Endothelial cell of umbilical vein (primary cell): ENCODE measurements around the gene DEPDC5.

Experiments used
- CTCF ChIP-seq, 2 donors: IDR thresholded peaks; 1 replicate in 1 of 2; 2 replicates in 1 of 2; pipeline ENCODE4 v1.5.1; 2011; ENCODE audit warnings: low read length in 2 of 2, mild to moderate bottlenecking in 2 of 2, moderate library complexity in 2 of 2, control low read depth in 1 of 2, inconsistent platforms in 1 of 2, low read depth in 1 of 2; ENCODE audit not compliant: insufficient read depth in 1 of 2; ENCODE audit errors: extremely low read depth in 1 of 2
- EZH2 ChIP-seq: IDR thresholded peaks from 2 replicates; pipeline ENCODE4 v1.6.1; 2012; ENCODE audit warnings: borderline replicate concordance, low read depth, mild to moderate bottlenecking, moderate library complexity, low read length, inconsistent platforms; ENCODE audit not compliant: severe bottlenecking
- FOS ChIP-seq: IDR thresholded peaks from 2 replicates; pipeline ENCODE4 v1.6.1; 2011; ENCODE audit warnings: mild to moderate bottlenecking, low read length, moderate library complexity, borderline replicate concordance; ENCODE audit not compliant: insufficient read depth
- GATA2 ChIP-seq: IDR thresholded peaks from 2 replicates; pipeline ENCODE4 v1.7.0; 2011; ENCODE audit warnings: low read depth, mild to moderate bottlenecking, moderate library complexity, mixed read lengths, low read length; ENCODE audit not compliant: insufficient read length, insufficient read depth
- JUN ChIP-seq: IDR thresholded peaks from 2 replicates; pipeline ENCODE4 v1.6.1; 2011; ENCODE audit warnings: borderline replicate concordance, low read depth; ENCODE audit not compliant: insufficient read length, insufficient read depth
- POLR2A ChIP-seq: IDR thresholded peaks from 2 replicates; pipeline ENCODE4 v1.6.1; 2012; ENCODE audit warnings: low read depth, mild to moderate bottlenecking, control low read depth, low read length
- POLR2AphosphoS5 ChIP-seq: IDR thresholded peaks from 2 replicates; pipeline ENCODE4 v1.6.1; 2012; ENCODE audit warnings: low read depth, mild to moderate bottlenecking, control low read depth, low read length, moderate library complexity; ENCODE audit not compliant: insufficient read depth
- TF ChIP-seq, protein P1 (sequence below): IDR thresholded peaks from 2 replicates; pipeline ENCODE4 v1.6.1; 2011; ENCODE audit not compliant: insufficient read depth, insufficient read length

DNA sequence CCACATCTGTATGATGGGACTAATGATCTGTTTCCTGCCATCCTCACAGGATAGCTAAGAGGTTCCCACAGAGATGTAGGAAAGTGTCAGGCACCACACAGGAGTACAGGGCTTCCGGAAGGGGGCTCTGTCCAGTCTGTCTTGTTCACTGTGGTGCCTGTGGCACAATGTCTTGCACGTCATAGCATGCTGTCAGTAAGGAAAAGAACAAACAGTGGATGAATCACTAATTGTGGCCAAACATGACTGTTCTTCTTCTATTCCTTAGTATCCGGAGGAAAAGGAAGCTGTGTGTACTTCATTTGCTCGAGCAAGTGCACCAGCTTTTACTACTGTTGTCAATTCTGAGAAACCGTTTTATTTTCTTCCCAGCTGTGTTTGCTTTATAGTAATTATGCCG is 117.1 kb downstream of the DEPDC5 start:
- TF ChIP-seq CTCF (IDR thresholded peaks at IDR 0.05; ENCODE audit: extremely low read depth in 1 of 2, insufficient read depth in 1 of 2, low read depth in 1 of 2, low read length in 2 of 2) = no peak
- no peak for TF ChIP-seq POLR2A
- peak; percentile 71 for TF ChIP-seq POLR2AphosphoS5
- TF ChIP-seq JUN = peak; percentile 83
- TF ChIP-seq EZH2 = no peak
- peak; percentile 73 for TF ChIP-seq FOS
- TF ChIP-seq, protein P1, sequence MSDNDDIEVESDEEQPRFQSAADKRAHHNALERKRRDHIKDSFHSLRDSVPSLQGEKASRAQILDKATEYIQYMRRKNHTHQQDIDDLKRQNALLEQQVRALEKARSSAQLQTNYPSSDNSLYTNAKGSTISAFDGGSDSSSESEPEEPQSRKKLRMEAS = no peak
- TF ChIP-seq GATA2 = no peak
